ENCODE results near the gene BAX.

GRCh38 chr19:48993175-48994034, 38.7 kb downstream of the BAX start, which contains the start of the genes GYS1 and RUVBL2:
- TF ChIP-seq CTCF (IDR thresholded peaks at IDR 0.05) (peak; percentile 99 to 100 (median 99)), EP300 (IDR thresholded peaks at IDR 0.05) (peak; percentile 91 to 94)

All from tibial nerve (tissue), 4 donors.